ENCODE measurements around the gene MEGF11.

DNA sequence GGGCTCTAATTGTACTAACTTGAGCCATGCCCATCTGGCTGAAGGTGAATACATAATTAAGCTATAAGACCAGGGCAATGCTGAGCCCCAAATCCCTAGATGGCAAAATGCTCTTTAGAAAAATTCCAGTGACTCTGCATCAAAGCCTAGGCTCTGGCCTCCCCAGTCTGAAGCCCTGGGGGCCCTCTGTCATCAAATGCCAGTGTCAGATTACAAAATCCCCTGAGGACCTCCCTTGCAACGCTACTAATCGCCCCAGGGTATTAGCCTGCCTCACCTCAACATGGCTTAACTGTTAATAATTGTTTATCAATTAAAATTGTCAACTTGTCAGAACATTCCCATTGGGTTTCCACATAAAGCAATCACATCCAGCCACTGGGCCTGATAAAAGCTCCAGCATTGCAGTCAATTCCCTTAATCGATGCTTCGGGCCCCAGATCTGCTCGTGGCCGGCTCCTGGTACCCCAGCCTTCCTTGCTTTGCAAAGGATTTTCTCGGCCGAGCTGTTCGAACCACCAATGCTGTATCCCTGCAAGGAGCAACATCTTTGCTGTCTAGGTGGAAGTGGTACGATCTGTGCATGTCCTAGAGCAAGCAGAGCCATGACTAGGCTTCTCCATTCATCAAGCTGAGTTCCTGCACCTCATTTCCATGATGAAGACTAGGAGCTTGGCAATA lies 151.7 kb downstream of the MEGF11 start:
- TF ChIP-seq EZH2 (IDR thresholded peaks at IDR 0.05; ENCODE audit: low read length, unreplicated experiment) (no peak), EZH2phosphoT487 (IDR thresholded peaks at IDR 0.05; ENCODE audit: borderline replicate concordance, low read length) (no peak)
- TF ChIP-seq, protein P1, sequence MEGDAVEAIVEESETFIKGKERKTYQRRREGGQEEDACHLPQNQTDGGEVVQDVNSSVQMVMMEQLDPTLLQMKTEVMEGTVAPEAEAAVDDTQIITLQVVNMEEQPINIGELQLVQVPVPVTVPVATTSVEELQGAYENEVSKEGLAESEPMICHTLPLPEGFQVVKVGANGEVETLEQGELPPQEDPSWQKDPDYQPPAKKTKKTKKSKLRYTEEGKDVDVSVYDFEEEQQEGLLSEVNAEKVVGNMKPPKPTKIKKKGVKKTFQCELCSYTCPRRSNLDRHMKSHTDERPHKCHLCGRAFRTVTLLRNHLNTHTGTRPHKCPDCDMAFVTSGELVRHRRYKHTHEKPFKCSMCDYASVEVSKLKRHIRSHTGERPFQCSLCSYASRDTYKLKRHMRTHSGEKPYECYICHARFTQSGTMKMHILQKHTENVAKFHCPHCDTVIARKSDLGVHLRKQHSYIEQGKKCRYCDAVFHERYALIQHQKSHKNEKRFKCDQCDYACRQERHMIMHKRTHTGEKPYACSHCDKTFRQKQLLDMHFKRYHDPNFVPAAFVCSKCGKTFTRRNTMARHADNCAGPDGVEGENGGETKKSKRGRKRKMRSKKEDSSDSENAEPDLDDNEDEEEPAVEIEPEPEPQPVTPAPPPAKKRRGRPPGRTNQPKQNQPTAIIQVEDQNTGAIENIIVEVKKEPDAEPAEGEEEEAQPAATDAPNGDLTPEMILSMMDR (conservative IDR thresholded peaks at IDR 0.05; ENCODE audit: low read depth, low read length) = no peak
